Karpas-422 (cell line): ENCODE measurements around the gene C2orf68. TPM values are rescaled to one million over a fixed set of nuclear protein-coding genes. Genes with fewer than 3 reads are reported as not detected.
"Not testable (repeated sequence)": the region's sequence is repeated elsewhere in the genome, so short reads cannot be mapped to it uniquely, and the experiment has no call there.

Experiments
- DNase-seq: peaks from one replicate; pipeline ENCODE4 v3.0.0-alpha.2; 2015
- H2AFZ ChIP-seq: fragments of 200-600 bp; sonication (generic); 2 replicates; pipeline ENCODE4 v1.6.1; 2014; ENCODE audit warnings: antibody characterized with exemption, low read length, mixed read lengths
- H3K27ac ChIP-seq: fragments of 200-600 bp; sonication (generic); 2 replicates; pipeline ENCODE4 v1.5.1; 2014; ENCODE audit warnings: mild to moderate bottlenecking, low read length, moderate library complexity
- H3K27me3 ChIP-seq: fragments of 200-600 bp; sonication (generic); 2 replicates; pipeline ENCODE4 v1.6.1; 2014; ENCODE audit warnings: low read length, mixed read lengths
- H3K36me3 ChIP-seq: fragments of 200-600 bp; sonication (generic); 2 replicates; pipeline ENCODE4 v1.6.1; 2014; ENCODE audit warnings: low read length, mixed read lengths; ENCODE audit not compliant: insufficient read depth
- H3K4me1 ChIP-seq: fragments of 200-600 bp; sonication (generic); 2 replicates; pipeline ENCODE4 v1.6.1; 2014; ENCODE audit warnings: mild to moderate bottlenecking, low read length, mixed read lengths
- H3K4me2 ChIP-seq: fragments of 200-600 bp; sonication (generic); 2 replicates; pipeline ENCODE4 v1.6.1; 2014; ENCODE audit warnings: low read length, low read depth, mild to moderate bottlenecking; ENCODE audit not compliant: poor library complexity, severe bottlenecking
- H3K4me3 ChIP-seq: fragments of 200-600 bp; sonication (generic); 2 replicates; pipeline ENCODE4 v1.5.1; 2014; ENCODE audit warnings: mild to moderate bottlenecking, antibody characterized with exemption, low read length, mixed read lengths
- H3K79me2 ChIP-seq: fragments of 200-600 bp; sonication (generic); 2 replicates; pipeline ENCODE4 v1.6.1; 2014; ENCODE audit warnings: mild to moderate bottlenecking, low read length, mixed read lengths
- H3K9ac ChIP-seq: fragments of 200-600 bp; sonication (generic); 2 replicates; pipeline ENCODE4 v1.6.0; 2014; ENCODE audit warnings: low read length
- H3K9me2 ChIP-seq: fragments of 200-600 bp; sonication (generic), shearing (Covaris generic); replicated peaks from 2 replicates; pipeline ENCODE4 v1.6.0; 2014; ENCODE audit warnings: mild to moderate bottlenecking, low read length, moderate library complexity; ENCODE audit not compliant: insufficient read depth
- H3K9me3 ChIP-seq: fragments of 300-700, 200-600 bp; sonication (generic); 2 replicates; pipeline ENCODE4 v1.6.1; 2014; ENCODE audit warnings: low read length, mixed read lengths
- H4K20me1 ChIP-seq: fragments of 200-600 bp; sonication (generic); 2 replicates; pipeline ENCODE4 v1.6.1; 2014; ENCODE audit warnings: mild to moderate bottlenecking, antibody characterized with exemption, low read length, low read depth; ENCODE audit not compliant: insufficient read depth
- total RNA-seq: library from RNA; depleted of rRNA; stranded (reverse); fragments of >200 nt; shearing (Covaris generic); gene quantifications from 2 replicates; pipeline ENCODE4 v1.2.3, GENCODE V29; 2014; ENCODE audit warnings: low replicate concordance; rRNA removed

The C2orf68 gene
- 69.1 and 111 TPM in 2 replicates for total RNA-seq

GRCh38 chr2:85611705-85612587, at the start of gene C2orf68:
C2orf68 (minus strand) TSS chr2:85612066; CDS start chr2:85611984, 82 bp downstream.
- peaks cover 25% of the 10 kb centered on the region for H3K4me1 ChIP-seq
- peak within 1 kb of the TSS; percentile 93 for H3K9ac ChIP-seq
- peaks cover 13% of the 10 kb centered on the region; the same call in 1 of the 2 replicates for H3K36me3 ChIP-seq
- H3K9me3 ChIP-seq, result no peaks in the 10 kb centered on the region
- H3K4me3 ChIP-seq, result peak within 1 kb of the TSS; percentile 81
- peaks cover 50% of the 10 kb centered on the region for H3K79me2 ChIP-seq
- H2AFZ ChIP-seq, result peak within 1 kb of the TSS; percentile 58
- peak within 1 kb of the TSS; percentile 90 for H3K4me2 ChIP-seq
- H3K27ac ChIP-seq, result peak within 1 kb of the TSS; percentile 82
- DNase-seq, result peak; percentile 99
- no peaks in the 10 kb centered on the region for H3K9me2 ChIP-seq
- peaks cover 3% of the 10 kb centered on the region for H4K20me1 ChIP-seq
- no peaks in the 10 kb centered on the region for H3K27me3 ChIP-seq

- Histone ChIP-seq H3K4me3 (no peak overlapping the region), H3K79me2 (no peaks in the 10 kb centered on the region), H3K9me3 (no peaks in the 10 kb centered on the region), H4K20me1 (no peaks in the 10 kb centered on the region), H3K9me2 (no peaks in the 10 kb centered on the region), H2AFZ (no peak overlapping the region), H3K4me2 (no peak overlapping the region), H3K4me1 (no peaks in the 10 kb centered on the region), H3K27me3 (no peaks in the 10 kb centered on the region), H3K9ac (no peak overlapping the region), H3K36me3 (no peaks in the 10 kb centered on the region), H3K27ac (no peak overlapping the region)
- no peak for DNase-seq
Observed at GRCh38 chr2:85661139-85661858, 49.4 kb upstream of the C2orf68 start.

DNA sequence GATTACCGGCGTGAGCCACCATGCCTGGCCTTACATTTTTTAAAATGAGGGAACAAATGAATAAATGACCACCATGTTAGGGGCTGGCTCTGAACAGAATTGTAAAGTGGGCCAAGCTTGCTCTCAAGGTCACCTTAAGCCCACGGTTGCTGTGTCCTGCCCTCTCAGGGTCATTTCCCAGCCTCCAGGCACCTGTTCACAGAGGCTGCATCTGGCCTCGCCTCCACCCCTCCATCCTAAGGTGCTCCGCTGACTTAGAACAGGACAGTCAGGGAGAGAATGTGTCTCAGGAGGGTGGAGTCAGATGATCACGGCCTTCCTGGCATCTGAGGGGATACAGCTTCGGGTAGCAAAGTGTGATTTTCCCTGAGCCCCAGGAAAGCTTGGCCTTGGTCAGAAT, 48.9 kb upstream of the C2orf68 start:
- Histone ChIP-seq H2AFZ (no peak overlapping the region), H3K36me3 (no peaks in the 10 kb centered on the region), H3K9ac (no peak overlapping the region), H3K27me3 (no peaks in the 10 kb centered on the region), H3K9me2 (no peaks in the 10 kb centered on the region), H3K79me2 (no peaks in the 10 kb centered on the region), H3K27ac (no peak overlapping the region), H4K20me1 (no peaks in the 10 kb centered on the region), H3K4me1 (no peaks in the 10 kb centered on the region), H3K9me3 (no peaks in the 10 kb centered on the region), H3K4me2 (no peak overlapping the region), H3K4me3 (no peak overlapping the region)
- no peak for DNase-seq

- H3K36me3 ChIP-seq, H3K4me3 ChIP-seq, H3K4me1 ChIP-seq, H4K20me1 ChIP-seq, H3K4me2 ChIP-seq, H3K27me3 ChIP-seq, H3K9me2 ChIP-seq, H3K27ac ChIP-seq, H3K79me2 ChIP-seq, DNase-seq, H2AFZ ChIP-seq, H3K9me3 ChIP-seq, H3K9ac ChIP-seq: not testable (repeated sequence)
Observed at GRCh38 chr2:85660301-85660700, 48.4 kb upstream of the C2orf68 start.

- no peak overlapping the region for H2AFZ ChIP-seq
- H3K9me2 ChIP-seq, result no peaks in the 10 kb centered on the region
- H3K4me2 ChIP-seq, result no peak overlapping the region
- no peaks in the 10 kb centered on the region for H3K9me3 ChIP-seq
- no peaks in the 10 kb centered on the region for H3K4me1 ChIP-seq
- peaks cover under 1% of the 10 kb centered on the region; the same call in 1 of the 2 replicates for H3K36me3 ChIP-seq
- no peaks in the 10 kb centered on the region for H3K27me3 ChIP-seq
- no peak overlapping the region for H3K9ac ChIP-seq
- no peaks in the 10 kb centered on the region for H4K20me1 ChIP-seq
- no peak for DNase-seq
- H3K4me3 ChIP-seq, result no peak overlapping the region
- no peak overlapping the region for H3K27ac ChIP-seq
- no peaks in the 10 kb centered on the region for H3K79me2 ChIP-seq
Observed at GRCh38 chr2:85659324-85659981, 47.6 kb upstream of the C2orf68 start.

- H3K79me2 ChIP-seq, H4K20me1 ChIP-seq, H3K9me3 ChIP-seq, H3K4me3 ChIP-seq, H3K27me3 ChIP-seq, H3K27ac ChIP-seq, H3K9ac ChIP-seq, DNase-seq, H3K9me2 ChIP-seq, H3K4me1 ChIP-seq, H2AFZ ChIP-seq, H3K4me2 ChIP-seq, H3K36me3 ChIP-seq: not testable (repeated sequence)
Observed at GRCh38 chr2:85657399-85657798, 45.5 kb upstream of the C2orf68 start.

DNA sequence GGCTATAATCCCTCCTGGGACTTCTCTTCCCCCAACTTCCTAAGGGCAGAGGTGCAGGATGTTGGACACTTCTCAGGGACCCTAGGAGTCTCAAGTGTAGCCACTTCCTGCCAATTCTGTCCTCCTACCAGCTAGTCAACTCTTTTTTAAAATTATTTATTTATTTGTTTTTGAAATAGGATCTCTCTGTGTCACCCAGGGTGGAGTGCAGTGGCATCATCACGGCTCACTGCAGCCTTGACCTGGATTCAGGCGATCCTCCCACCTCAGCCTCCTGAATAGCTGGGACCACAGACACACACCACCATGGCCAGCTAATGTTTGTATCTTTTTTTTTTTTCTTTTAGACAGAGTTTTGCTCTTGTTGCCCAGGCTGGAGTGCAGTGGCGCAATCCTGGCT, 44.6 kb upstream of the C2orf68 start:
- H3K27me3 ChIP-seq, result no peaks in the 10 kb centered on the region
- no peak overlapping the region for H3K4me3 ChIP-seq
- no peak overlapping the region for H3K4me2 ChIP-seq
- H2AFZ ChIP-seq, result no peak overlapping the region
- no peak for DNase-seq
- H3K9me2 ChIP-seq, result no peaks in the 10 kb centered on the region
- H3K9ac ChIP-seq, result no peak overlapping the region
- no peaks in the 10 kb centered on the region for H3K79me2 ChIP-seq
- H3K27ac ChIP-seq, result no peak overlapping the region
- H4K20me1 ChIP-seq, result no peaks in the 10 kb centered on the region
- H3K9me3 ChIP-seq, result no peaks in the 10 kb centered on the region
- peaks cover 10% of the 10 kb centered on the region for H3K36me3 ChIP-seq
- no peaks in the 10 kb centered on the region for H3K4me1 ChIP-seq

GRCh38 chr2:85655961-85656417, 44.1 kb upstream of the C2orf68 start:
- H3K27ac ChIP-seq, result no peak overlapping the region
- H3K4me2 ChIP-seq, result no peak overlapping the region
- H3K79me2 ChIP-seq, result no peaks in the 10 kb centered on the region
- H3K36me3 ChIP-seq, result peaks cover 15% of the 10 kb centered on the region
- no peaks in the 10 kb centered on the region for H3K9me3 ChIP-seq
- no peak for DNase-seq
- H3K4me1 ChIP-seq, result no peaks in the 10 kb centered on the region
- H4K20me1 ChIP-seq, result no peaks in the 10 kb centered on the region
- no peak overlapping the region for H3K9ac ChIP-seq
- no peaks in the 10 kb centered on the region for H3K9me2 ChIP-seq
- no peak overlapping the region for H3K4me3 ChIP-seq
- H3K27me3 ChIP-seq, result no peaks in the 10 kb centered on the region
- H2AFZ ChIP-seq, result no peak overlapping the region
